ENCODE measurements around the gene FAM163A.
"Not testable (repeated sequence)": the region's sequence is repeated elsewhere in the genome, so short reads cannot be mapped to it uniquely, and the experiment has no call there.

FAM163A gene

DNA sequence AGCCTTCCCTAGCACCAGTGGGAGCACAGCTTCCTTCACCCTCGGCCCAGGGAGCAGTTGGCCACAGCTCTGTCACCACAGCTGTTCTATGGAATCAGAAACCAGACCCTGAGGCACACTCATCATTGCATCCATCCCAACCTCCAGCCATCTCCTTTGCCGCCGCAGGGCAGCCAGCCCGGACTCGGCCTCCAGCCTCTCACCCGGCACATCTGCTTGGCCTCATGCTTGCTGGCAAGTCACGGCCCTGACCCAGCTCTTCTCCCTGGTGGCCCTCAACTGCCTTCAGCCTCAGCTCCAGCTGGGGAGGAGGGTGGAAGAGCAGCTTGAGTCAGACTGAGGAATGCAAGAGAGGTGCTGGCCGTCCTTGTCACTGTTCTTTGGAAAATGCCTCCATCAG is 74.7 kb downstream of the FAM163A start:
- DNase-seq: peak; percentile 68

DNA sequence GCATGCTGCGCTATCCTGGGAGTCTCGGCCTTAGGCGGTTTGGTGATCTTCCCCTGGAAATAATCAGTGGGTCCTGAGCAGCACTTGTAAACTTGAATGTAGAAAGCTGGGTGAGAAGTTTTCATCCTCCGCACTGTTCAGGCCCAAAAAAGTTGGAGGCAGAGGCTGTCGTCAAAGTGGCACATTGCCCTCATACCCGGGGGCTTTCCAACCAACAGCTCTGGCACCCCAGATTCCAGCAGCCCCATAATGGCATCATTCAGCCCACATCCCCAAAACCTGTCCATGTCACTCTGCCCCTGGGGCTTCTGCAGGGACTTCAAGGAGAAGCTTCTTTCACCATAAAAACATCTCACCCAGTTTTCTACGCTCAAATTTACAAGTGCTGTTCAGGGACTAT is 75.2 kb downstream of the FAM163A start:
- no peak for DNase-seq

DNA sequence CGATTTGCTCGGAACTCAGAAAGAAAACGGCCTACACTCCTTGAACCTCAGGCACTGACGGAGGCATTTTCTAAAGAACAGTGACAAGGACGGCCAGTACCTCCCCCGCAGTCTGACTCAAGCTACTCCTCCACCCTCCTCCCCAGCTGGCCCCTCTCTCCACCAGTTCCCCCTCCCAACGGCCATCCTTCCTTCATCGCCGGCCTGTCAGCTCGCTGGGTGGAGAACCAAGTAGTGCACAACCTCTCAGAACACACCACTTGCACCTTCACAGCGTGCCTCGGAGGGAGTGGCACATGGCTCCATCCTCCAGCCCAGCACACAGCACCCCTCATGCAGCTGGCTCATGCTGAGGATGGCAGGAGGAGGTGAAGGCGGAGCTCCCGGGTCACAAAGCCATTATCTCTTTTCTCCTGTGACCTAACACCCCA is 75.7 kb downstream of the FAM163A start:
- DNase-seq: no peak

DNA sequence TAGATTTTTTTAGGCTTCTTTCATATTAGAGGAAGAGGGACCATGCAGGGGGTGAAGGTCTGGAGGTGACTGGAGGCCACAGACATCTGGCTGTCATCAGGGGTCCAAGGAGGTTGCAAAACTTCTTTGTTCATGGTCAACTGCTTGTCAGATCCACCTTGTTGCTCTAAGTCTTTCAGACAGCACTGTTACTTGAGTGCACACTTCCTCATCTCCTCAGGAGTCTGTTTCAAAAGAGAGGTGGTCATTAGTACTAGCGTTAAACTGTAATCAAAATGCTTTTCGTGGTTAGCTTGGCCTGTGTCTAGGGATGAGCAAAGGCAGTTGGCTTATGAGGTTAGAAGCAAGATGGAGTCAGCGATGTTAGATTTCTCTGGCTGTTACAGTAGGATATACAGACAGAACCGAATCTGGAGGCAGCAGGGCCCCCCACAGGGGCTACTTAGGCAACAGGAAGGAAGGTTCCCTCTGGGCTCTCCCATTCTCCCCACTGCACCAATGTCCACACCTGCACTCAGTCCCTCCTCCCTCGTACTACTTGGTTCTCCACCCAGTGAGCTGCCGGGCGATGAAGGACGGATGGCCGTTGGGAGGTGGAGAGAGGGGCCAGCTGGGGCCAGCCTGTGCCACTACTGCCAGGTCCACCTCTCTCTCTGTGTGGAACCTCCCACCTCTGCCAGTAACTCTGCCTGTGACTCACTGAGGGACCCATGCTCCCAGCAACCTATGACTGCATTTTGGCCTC is 77.3 kb downstream of the FAM163A start:
- peak; percentile 37 for DNase-seq

DNA sequence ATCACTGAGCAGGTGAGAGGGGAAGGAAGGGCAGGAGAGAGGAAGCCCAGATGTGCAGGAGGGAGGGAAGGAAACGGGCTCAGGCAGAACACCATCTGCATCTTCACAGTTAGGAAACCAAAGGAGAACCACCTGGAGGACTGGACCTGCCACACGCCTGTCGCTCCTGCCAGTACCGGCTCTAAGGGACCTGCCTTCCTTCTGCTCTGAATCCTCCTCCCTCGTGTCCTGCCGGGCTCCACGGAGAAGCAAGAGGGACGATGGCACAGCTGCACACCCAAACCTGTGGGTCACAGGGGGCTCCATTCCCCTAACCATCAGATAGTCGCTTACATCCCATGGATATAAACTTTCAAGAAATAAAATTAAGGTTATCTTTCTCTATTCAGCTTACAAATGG is 78.4 kb downstream of the FAM163A start:
- peak; percentile 31 for DNase-seq

DNA sequence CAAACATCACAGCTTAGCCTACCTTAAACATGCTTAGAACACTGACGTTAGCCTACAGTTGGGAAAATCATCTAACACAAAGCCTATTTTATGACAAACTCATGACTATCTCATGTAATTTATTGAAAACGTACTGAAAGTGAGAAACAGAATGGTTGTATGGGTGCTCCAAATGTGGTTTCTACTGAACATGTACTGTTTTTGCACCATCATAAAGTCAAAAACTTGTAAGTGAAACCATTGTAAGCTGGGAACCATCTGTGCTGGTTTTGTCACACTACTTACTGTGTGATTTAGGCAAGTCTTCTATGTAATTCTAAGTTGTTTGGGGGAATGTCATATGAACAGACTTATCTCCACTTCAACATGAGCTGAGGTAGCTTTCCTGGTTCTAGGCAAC is 79.0 kb downstream of the FAM163A start:
- no peak for DNase-seq

DNA sequence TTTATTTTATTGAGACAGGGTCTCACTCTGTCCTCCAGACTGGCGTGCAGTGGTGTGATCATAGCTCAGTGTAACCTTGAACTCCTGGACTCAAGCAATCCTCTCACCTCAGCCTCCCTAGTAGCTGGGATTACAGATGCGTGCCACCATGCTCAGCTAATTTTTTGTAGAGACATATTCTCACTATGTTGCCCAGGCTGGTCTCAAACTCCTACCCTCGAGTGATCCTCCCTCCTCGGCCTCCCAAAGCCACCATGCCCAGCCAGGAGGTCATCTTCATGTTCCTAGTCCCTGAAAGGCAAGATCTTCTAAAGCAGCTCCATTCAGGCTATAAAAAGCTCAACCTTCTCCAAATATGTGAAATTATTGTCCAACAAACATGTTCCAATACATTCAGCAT is 80.6 kb downstream of the FAM163A start:
- no peak for DNase-seq

DNA sequence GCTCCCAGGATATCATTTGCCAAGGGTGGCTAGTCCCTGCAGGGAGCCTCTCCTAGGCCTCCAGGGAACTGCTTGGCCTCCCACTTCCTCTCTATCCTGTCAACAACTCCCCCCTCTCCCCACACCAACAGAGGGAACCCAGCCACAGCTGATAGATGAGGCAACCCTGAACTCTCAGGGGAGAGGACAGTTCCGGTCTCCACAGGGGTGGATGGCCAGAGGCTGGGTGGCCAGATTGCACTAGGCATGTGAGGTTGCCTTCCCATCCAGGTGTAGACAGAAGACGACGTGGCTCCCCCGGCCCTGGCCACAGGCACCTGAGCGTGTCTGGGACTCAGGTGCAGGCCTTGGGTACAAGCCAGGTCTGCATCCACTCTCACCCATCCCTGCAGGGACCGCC is 81.2 kb downstream of the FAM163A start:
- DNase-seq: peak; percentile 43

DNA sequence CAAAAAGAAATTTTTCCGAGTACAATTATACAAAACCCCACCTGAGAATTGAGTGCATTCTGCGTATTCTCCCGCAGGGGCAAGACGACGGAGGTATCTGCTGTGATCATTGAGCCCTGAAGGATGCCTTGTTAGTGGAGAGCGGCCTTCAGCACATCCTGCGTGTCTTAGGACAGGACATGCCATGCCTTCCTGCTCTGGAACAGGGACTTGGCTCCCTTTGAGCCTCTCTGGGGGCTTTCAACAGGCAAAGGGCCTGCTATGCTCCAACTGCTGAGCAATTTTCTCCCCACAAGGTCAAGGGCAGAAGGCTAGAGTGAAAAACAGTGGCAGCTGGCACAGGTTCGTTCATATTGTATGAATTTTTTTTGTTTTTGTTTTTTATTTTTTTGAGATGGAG is 82.1 kb downstream of the FAM163A start:
- peak; percentile 32 for DNase-seq

DNA sequence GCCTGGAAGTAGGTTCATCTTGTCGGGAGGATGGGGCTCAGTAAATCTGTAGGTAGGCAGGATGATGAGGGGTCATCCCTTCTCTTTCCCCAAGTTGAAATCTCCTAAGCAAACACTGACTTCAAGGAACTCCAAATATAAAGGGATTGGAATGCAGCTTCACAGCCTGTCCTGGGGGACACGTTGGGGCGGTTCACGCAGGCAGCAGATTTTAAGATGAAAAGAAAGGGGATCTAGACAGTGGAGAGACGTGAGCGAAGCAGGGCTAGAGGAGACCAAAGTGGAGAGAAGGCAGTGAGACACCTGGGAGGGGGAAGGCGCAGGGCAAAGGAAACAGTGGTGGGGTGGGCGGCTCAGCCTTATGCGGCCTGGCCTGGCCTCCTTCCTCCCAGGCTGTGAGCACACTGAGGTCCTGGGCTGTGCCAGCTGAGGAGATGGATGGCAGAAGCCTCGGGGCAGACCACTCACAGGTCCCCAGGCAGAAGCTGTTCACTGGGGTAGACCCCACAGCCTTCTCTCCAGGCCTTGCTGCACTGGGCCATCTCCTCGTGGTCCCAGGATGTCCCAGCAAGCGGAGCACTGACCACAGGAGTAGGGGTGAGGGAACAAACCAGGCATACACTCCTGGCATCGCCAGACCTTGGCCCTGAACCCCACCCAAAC is 82.8 kb downstream of the FAM163A start:
- DNase-seq: peak; percentile 44

DNA sequence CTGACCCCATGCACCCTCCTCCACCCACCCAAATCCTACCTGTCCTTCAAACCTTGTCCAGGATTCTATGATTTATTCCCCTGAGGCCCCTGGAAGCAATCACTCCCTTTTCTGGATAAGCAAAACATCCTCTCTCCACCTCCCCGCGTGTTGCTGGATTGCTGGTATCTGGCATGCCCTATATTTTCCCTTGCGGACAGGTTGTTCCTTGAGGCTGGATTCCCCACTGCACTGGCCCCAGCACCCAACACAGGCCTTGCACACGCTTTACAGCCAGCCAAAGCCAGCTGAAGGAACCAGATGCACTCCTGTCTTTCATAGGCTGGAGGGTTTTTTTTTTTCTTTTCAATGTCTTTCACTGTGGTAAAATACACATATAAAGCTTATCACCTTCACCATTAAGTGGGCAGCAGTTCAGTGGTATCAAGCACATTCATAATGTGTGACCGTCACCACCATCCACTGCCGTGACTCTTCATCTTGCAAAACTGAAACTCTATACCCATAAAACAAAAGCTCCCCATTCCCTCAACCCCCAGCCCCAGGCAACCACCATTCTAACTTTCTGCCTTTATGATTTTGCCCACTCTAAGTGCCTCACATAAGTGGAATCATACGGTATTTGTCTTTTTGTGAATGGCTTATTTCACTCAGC is 83.7 kb downstream of the FAM163A start:
- peak; percentile 35 for DNase-seq

DNA sequence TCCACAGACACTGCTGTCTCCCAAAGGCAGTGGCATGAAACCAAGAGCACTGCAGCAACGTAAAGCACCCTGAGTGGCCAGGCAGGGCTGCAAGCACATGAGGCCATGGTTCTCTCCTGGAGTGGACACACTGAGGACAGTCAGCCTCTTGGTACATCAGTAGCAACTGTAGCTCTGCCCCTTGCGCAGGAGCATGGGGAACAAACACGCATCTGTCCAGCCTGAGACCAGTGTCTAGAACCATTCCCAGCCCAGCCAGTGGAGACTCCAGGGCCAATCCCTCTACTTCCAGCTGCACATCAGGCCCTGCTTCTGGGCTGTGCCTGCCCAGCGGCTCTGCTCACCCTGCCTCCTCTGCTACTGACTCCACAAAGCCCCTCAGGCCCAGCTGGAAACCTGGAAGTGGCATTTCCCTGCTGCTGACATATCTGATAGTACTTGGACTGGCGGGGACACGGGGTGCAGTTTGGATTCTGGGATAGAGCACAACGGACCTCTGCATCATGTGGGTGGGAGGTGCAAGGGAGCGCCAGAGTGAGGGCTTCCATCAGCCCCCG is 85.5 kb downstream of the FAM163A start:
- peak; percentile 45 for DNase-seq

DNA sequence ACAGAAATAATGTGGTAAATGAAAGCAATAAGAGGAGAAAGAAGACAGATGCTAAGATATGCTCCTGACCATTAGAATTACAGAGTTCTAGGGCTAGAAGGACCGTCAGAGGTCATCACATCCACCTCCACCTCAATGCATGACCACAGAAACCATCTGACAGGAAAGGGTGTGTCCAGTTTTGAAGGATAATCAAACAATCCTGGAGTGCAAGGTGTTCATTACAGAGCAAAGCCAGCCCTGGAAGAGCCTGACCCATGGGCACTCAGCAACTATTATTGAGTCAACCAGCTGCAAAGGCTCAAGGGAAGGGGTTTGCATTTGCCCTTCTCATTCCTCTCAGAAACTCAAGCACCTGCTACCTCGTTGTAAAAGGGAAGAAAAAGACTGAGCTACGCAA is 88.1 kb downstream of the FAM163A start:
- DNase-seq: no peak

DNA sequence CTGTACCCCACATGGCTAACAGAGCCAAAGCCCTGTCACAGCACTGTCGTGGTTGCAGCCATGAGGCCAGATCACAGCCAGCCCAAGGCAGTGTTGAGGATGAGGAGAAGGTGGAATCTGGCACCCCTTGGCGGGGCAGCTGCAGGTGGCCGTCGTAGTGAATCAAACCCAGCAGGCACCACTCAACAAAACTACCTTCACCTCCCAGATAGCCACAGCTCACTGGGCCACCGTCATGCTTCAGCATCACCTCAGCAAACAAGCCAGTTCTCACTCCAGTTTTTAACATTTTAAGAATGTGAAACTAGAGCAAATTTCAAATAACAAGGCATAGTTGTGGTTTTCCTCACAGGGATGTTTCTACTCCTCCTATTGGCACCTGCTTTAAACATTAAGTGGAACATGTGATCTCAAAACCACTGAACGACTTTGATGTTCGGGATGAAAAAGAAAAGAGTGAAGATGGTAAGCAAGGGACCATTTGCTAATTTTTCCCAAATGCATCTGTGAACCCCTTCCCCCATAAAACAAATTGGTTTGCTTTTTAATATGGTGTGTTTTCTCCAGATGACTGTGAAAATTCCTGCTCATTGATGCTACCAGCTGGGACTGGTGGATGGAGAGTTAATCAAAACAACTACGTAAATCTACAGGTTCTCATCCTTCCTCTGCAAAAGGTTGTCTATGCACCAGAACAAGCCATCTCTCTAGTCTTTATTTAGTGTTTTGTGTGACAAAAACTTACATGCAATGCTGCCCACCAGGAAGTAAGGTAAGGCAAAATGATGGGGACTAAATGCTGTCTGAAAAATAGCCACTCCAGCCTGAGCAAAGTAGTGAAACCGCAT is 89.0 kb downstream of the FAM163A start:
- DNase-seq: peak; percentile 43

DNA sequence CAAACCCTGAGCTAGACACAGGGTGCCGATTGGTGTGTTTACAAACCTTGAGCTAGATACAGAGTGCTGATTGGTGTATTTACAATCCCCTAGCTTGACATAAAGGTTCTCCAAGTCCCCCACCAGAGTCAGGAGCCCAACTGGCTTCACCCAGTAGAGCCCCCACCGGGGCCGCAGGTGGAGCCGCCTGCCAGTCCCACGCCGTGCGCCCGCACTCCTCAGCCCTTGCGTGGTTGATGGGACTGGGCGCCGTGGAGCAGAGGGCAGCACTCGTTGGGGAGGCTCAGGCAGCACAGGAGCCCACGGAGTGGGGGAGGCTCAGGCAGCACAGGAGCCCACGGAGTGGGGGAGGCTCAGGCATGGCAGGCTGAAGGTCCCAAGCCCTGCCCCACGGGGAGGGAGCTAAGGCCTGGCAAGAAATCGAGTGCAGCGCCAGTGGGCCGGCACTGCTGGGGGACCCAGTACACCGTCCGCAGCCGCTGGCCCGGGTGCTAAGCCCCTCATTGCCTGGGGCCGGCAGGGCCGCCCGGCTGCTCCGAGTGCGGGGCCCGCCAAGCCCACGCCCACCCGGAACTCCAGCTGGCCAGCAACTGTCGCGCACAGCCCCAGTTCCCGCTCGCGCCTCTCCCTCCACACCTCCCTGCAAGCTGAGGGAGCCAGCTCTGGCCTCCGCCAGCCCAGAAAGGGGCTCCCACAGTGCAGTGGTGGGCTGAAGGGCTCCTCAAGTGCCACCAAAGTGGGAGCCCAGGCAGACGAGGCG is 93.8 kb downstream of the FAM163A start:
- not testable (repeated sequence) for DNase-seq

DNA sequence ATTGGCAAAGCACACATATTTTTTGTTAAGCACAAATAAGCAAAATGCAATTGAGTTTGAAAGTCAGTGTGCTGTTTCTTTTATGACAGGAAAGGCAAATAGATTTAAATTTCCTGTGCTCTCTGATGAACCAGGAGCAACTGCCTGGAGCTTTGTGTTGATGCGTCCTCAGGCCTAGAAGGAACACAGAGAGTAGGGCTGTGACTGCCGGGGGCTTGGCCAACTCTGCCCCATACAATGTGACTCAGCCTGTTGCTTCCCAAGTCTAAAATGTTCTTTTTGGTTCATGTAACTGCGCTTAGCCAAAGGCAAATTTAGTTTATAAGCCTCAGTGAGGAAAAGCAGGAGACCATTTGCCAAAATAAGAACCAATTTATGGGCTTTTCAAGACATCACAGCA is 97.0 kb downstream of the FAM163A start:
- DNase-seq: no peak

DNA sequence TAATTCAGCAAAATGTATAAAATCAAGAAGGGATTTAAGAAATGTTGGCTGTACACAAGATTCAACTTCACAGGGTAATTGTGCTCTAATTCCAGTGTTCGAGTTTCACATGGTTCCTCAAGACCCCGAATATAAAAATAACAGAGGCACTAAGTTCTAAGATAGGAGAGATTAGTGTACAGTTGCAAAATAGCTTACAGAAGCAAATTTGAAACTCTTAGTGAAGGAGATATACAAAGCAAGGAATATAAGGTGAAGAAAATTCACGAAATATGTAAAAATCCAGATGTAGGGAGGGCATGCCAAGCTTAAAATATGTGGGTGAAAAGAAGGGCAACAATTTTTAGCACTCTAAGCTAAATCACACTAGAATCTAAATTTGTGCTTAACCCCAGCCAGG is 105.1 kb downstream of the FAM163A start:
- DNase-seq: no peak

DNA sequence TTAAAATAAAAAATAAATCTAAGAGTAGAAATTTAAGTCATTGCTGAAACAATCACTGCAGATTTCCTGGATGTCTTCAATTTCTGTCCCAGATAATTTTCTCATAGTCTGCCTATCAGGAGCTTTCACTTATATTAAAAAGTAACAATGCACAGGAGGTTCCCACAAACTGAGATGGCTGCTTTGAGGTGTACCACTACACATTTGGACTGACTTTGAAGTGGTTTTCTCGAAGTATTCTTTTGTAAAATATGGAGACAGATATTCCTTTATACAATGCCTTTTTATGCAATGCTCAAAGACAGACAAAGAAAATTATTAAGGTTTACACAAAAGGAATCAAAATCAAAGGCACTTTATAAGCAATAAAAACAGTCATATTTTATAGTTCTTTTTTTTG is 110.0 kb downstream of the FAM163A start:
- DNase-seq: no peak

DNA sequence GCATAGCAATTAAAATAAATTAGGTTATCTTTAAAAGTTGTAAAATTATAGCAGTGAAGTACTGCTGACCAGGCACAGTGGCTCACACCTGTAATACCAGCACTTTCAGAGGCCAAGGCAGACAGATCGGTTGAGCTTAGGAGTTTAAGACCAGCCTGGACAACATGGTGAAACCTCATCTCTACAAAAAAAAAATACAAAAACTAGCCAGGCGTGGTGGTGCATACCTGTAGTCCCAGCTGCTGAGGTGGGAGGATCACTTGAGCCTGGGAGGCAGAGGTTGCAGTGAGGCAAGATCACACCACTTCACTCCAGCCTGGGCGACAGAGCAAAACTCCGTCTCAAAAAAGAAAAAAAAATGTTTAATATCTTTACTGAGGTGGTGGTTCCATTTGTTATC is 112.7 kb downstream of the FAM163A start:
- DNase-seq: not testable (repeated sequence)

DNA sequence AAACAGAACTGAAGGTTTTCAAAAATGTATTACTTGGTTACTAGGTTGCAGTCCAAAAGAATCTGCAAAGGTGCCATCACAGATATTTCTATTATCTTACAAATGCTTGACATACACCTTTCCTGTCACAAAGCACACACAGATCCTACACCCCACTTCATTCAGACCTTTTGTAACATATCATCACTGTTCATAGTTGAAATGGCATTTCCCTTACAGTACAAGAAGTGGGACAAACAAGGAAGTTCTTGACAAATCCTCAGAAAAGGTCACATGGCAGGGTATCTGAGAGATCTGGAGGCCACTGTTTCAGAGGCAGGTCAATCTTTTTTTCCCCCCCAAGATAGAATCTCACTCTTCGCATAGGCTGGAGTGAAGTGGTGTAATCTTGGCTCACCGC is 113.2 kb downstream of the FAM163A start:
- DNase-seq: no peak

DNA sequence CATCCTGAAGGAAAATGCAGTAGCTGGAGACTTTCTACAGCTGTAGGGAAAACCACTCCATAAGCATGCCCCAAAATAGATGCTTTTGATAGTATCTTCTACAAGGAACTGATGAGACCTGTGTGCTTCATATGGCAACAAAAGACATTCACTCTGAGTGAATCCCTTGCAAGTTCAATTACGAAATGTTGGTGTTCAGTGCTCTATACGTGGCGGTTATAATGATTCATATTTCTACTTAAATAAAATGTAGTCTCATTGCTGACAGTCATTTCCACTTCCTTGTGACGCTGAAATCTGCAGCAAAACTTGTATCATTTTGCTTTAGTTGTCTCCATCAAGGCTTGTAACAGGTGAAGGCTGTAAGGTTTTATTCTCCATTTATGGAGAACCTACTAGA is 113.9 kb downstream of the FAM163A start:
- DNase-seq: no peak

DNA sequence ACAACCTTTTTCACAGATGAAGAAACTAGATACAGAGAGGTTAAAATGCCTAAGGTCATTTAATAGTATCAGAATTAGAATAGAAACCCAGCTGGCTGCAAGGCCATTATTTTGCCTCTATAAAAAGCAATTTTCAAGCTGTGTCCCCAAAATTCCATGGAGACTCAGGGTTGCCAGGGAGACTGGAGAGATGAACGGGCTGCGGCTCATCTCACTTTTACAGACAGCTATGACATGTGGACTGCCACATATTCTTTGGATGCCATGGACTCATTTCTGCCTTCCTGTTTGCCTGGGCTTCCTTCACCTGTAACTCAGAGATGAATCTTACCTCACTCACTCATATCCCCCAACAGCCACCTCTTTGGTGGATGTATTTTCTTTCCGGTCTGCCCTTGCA is 117.6 kb downstream of the FAM163A start:
- DNase-seq: no peak

All from islet precursor cell (in vitro differentiated cells).